NCI-H2107 treated with DMSO at 0.1 percent for 48 hours (cell line): ENCODE data around the gene ANKRD24.
"Not testable (repeated sequence)": the region's sequence is repeated elsewhere in the genome, so short reads cannot be mapped to it uniquely, and the experiment has no call there.

ENCODE experiments used
- DNase-seq: peaks from one replicate; lab custom pipeline; 2025; ENCODE audit not compliant: unreplicated experiment; lab: John Stamatoyannopoulos, UW

The ANKRD24 gene

GRCh38 chr19:4197625-4198466 is 15.4 kb downstream of the ANKRD24 start:
- no peak for DNase-seq

- DNase-seq, result no peak
Observed at GRCh38 chr19:4198467-4199126, 16.1 kb downstream of the ANKRD24 start.

- no peak for DNase-seq
Observed at GRCh38 chr19:4199699-4200293, 17.3 kb downstream of the ANKRD24 start.

- DNase-seq, result no peak
Observed at GRCh38 chr19:4200940-4201542, 18.6 kb downstream of the ANKRD24 start.

- no peak for DNase-seq
Observed at GRCh38 chr19:4201798-4202197, 19.3 kb downstream of the ANKRD24 start.

- DNase-seq, result no peak
Observed at GRCh38 chr19:4206818-4207484, 24.5 kb downstream of the ANKRD24 start.

GRCh38 chr19:4208385-4209094 is 26.1 kb downstream of the ANKRD24 start:
- DNase-seq, result no peak

GRCh38 chr19:4210166-4210731 is 27.8 kb downstream of the ANKRD24 start:
- DNase-seq, result no peak

- DNase-seq, result no peak
Observed at GRCh38 chr19:4213116-4213515, 30.6 kb downstream of the ANKRD24 start.

GRCh38 chr19:4215807-4216206 is 33.3 kb downstream of the ANKRD24 start:
- DNase-seq, result no peak

- DNase-seq, result no peak
Observed at GRCh38 chr19:4216846-4217245, 34.4 kb downstream of the ANKRD24 start.

- no peak for DNase-seq
Observed at GRCh38 chr19:4217429-4218264, 35.2 kb downstream of the ANKRD24 start.

GRCh38 chr19:4218523-4218922 is 36.0 kb downstream of the ANKRD24 start:
- DNase-seq, result not testable (repeated sequence)

- no peak for DNase-seq
Observed at GRCh38 chr19:4220188-4220587, 37.7 kb downstream of the ANKRD24 start.

- no peak for DNase-seq
Observed at GRCh38 chr19:4224470-4224869, 42.0 kb downstream of the ANKRD24 start.

GRCh38 chr19:4225885-4226284 is 43.4 kb downstream of the ANKRD24 start:
- no peak for DNase-seq

GRCh38 chr19:4227771-4228170 is 45.3 kb downstream of the ANKRD24 start:
- no peak for DNase-seq

- no peak for DNase-seq
Observed at GRCh38 chr19:4228765-4229178, 46.3 kb downstream of the ANKRD24 start.
